OCI-LY1 (cell line): ENCODE results near the gene SFXN4.

Experiments used
- H2AFZ ChIP-seq: fragments of 200-600 bp; sonication (generic), shearing (Covaris generic); 2 replicates; pipeline ENCODE4 v1.6.0; 2014; ENCODE audit warnings: antibody characterized with exemption, mild to moderate bottlenecking, low read length
- H3F3A ChIP-seq: fragments of 200-600 bp; sonication (generic), shearing (Covaris generic); 2 replicates; pipeline ENCODE4 v1.6.0; 2014; ENCODE audit warnings: mild to moderate bottlenecking, antibody characterized with exemption, low read length, moderate library complexity; ENCODE audit not compliant: insufficient read depth
- H3K27ac ChIP-seq: fragments of 200-600 bp; sonication (generic); 2 replicates; pipeline ENCODE4 v1.5.1; 2014; ENCODE audit warnings: low read length, mixed run types, mild to moderate bottlenecking, low read depth; ENCODE audit not compliant: poor library complexity, severe bottlenecking
- H3K27me3 ChIP-seq: fragments of 200-600 bp; sonication (generic); 2 replicates; pipeline ENCODE4 v1.6.0; 2014; ENCODE audit warnings: antibody characterized with exemption, mild to moderate bottlenecking, low read length, moderate library complexity; ENCODE audit not compliant: insufficient read depth
- H3K36me3 ChIP-seq: fragments of 200-600 bp; sonication (generic); 2 replicates; pipeline ENCODE4 v1.6.1; 2014; ENCODE audit warnings: mild to moderate bottlenecking, antibody characterized with exemption, low read length, moderate library complexity, mixed read lengths; ENCODE audit not compliant: insufficient read depth
- H3K4me1 ChIP-seq: fragments of 200-600 bp; sonication (generic); 2 replicates; pipeline ENCODE4 v1.5.1; 2014; ENCODE audit warnings: mild to moderate bottlenecking, low read length, moderate library complexity; ENCODE audit not compliant: insufficient read depth, severe bottlenecking
- H3K4me2 ChIP-seq: fragments of 200-600 bp; sonication (generic), shearing (Covaris generic); 2 replicates; pipeline ENCODE4 v1.6.1; 2014; ENCODE audit warnings: low read length
- H3K4me3 ChIP-seq: fragments of 200-600 bp; sonication (generic); 2 replicates; pipeline ENCODE4 v1.5.1; 2014; ENCODE audit warnings: low read length, low read depth, mild to moderate bottlenecking, mixed read lengths; ENCODE audit not compliant: poor library complexity, severe bottlenecking
- H3K79me2 ChIP-seq: fragments of 200-600 bp; shearing (Covaris generic); 2 replicates; pipeline ENCODE4 v1.6.1; 2016; ENCODE audit warnings: mixed run types, low read length, mixed read lengths; ENCODE audit not compliant: insufficient read depth
- H3K9ac ChIP-seq: fragments of 200-600 bp; sonication (generic), shearing (Covaris generic); 2 replicates; pipeline ENCODE4 v1.6.1; 2014; ENCODE audit warnings: mild to moderate bottlenecking, low read length, mixed read lengths
- H3K9me2 ChIP-seq: fragments of 200-600 bp; sonication (generic), shearing (Covaris generic); 2 replicates; pipeline ENCODE4 v1.6.1; 2014; ENCODE audit warnings: low read depth, mild to moderate bottlenecking, low read length, mixed read lengths
- H3K9me3 ChIP-seq: fragments of 200-600 bp; shearing (Covaris generic); 2 replicates; pipeline ENCODE4 v1.6.1; 2014; ENCODE audit warnings: low read length, mixed read lengths
- H4K20me1 ChIP-seq: fragments of 200-600 bp; sonication (generic), shearing (Covaris generic); 2 replicates; pipeline ENCODE4 v1.6.0; 2016; ENCODE audit warnings: mild to moderate bottlenecking, low read length; ENCODE audit not compliant: insufficient read depth
- EZH2 ChIP-seq: fragments of 200-600 bp; sonication (generic), shearing (Covaris generic); IDR thresholded peaks from 2 replicates; pipeline ENCODE4 v1.8.0; 2017; ENCODE audit warnings: borderline replicate concordance, mixed run types, mild to moderate bottlenecking, antibody characterized with exemption, low read length, moderate library complexity, mixed read lengths
- TF ChIP-seq, protein P1 (sequence below): fragments of 200-600 bp; sonication (generic), shearing (Covaris generic); IDR thresholded peaks from 2 replicates; pipeline ENCODE4 v1.5.1; 2017; ENCODE audit warnings: mild to moderate bottlenecking, antibody characterized with exemption, low read length, moderate library complexity, mixed read lengths

Gene SFXN4

DNA sequence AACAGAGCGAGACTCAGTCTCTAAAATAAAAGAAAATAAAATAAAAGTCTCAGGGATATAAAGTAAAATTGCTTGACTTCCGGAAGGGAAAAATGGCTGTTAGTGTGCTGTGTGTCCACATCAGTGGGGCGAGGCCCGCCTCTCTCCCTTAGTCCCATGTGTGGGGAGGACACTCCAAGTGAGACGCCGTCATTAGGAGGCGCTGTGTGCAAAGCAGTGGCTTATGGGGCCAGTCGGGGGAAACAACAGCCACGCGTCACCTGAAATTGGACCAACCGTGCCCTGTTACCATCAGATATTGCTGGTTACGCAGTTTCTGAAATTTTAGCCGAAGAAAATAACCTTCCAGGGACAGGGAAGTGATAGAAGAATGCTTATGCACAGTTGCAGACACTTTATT is 15.8 kb downstream of the SFXN4 start:
- H2AFZ ChIP-seq: no peak overlapping the region
- no peak overlapping the region for H3K27ac ChIP-seq
- no peak overlapping the region for H3K4me3 ChIP-seq
- no peak overlapping the region for H3K9ac ChIP-seq
- H4K20me1 ChIP-seq: no peaks in the 10 kb centered on the region
- H3K9me3 ChIP-seq: no peaks in the 10 kb centered on the region
- no peak overlapping the region for H3K4me2 ChIP-seq
- peaks cover 67% of the 10 kb centered on the region for H3K36me3 ChIP-seq
- H3K4me1 ChIP-seq: no peaks in the 10 kb centered on the region
- no peaks in the 10 kb centered on the region for H3K9me2 ChIP-seq
- H3K79me2 ChIP-seq: no peaks in the 10 kb centered on the region
- H3F3A ChIP-seq: no peaks in the 10 kb centered on the region
- no peaks in the 10 kb centered on the region for H3K27me3 ChIP-seq
- no peak for TF ChIP-seq EZH2
- TF ChIP-seq, protein P1, sequence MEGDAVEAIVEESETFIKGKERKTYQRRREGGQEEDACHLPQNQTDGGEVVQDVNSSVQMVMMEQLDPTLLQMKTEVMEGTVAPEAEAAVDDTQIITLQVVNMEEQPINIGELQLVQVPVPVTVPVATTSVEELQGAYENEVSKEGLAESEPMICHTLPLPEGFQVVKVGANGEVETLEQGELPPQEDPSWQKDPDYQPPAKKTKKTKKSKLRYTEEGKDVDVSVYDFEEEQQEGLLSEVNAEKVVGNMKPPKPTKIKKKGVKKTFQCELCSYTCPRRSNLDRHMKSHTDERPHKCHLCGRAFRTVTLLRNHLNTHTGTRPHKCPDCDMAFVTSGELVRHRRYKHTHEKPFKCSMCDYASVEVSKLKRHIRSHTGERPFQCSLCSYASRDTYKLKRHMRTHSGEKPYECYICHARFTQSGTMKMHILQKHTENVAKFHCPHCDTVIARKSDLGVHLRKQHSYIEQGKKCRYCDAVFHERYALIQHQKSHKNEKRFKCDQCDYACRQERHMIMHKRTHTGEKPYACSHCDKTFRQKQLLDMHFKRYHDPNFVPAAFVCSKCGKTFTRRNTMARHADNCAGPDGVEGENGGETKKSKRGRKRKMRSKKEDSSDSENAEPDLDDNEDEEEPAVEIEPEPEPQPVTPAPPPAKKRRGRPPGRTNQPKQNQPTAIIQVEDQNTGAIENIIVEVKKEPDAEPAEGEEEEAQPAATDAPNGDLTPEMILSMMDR: peak; percentile 50; the same call in 1 of the 2 replicates

DNA sequence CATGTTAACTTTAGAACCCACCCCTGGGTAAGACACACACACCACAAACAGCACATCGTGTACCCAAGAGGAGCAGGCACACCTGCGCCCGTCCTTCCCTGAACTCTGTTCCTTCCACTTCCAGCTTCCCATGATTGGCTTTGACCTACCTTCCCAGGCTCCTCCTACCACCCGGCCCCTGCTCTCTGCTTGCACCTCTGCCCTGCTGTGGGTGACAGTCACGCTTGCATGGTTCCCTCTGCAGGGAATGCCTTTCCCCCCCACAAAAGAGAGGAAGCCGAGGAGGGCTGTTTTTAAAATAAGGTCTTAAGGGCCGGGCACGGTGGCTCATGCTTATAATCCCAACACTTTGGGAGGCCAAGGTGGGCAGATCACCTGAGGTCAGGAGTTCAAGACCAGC is 16.4 kb downstream of the SFXN4 start:
- no peaks in the 10 kb centered on the region for H4K20me1 ChIP-seq
- TF ChIP-seq, protein P1: no peak
- H2AFZ ChIP-seq: no peak overlapping the region
- H3K4me3 ChIP-seq: no peak overlapping the region
- peaks cover 61% of the 10 kb centered on the region for H3K36me3 ChIP-seq
- no peaks in the 10 kb centered on the region for H3K9me3 ChIP-seq
- no peaks in the 10 kb centered on the region for H3F3A ChIP-seq
- H3K9ac ChIP-seq: no peak overlapping the region
- no peaks in the 10 kb centered on the region for H3K27me3 ChIP-seq
- H3K9me2 ChIP-seq: no peaks in the 10 kb centered on the region
- no peaks in the 10 kb centered on the region for H3K4me1 ChIP-seq
- H3K4me2 ChIP-seq: no peak overlapping the region
- no peak overlapping the region for H3K27ac ChIP-seq
- H3K79me2 ChIP-seq: no peaks in the 10 kb centered on the region

DNA sequence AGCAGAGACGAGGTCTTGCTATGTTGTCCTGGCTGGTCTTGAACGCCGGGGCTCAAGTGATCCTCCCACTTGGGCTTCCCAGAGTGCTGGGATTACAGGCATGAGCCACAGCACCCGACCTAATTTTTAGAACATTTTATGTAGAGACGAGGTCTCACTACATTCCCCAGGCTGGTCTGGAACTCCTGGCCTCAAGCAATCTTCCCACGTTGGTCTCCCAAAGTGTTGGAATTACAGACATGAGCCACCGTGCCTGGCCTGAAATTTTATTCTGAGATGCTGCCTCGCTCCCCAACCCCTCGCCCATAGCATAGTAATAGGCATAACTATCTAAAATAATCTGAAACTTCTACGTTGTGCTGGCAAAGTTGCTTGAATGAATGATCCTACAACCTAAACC is 21.9 kb downstream of the SFXN4 start:
- Histone ChIP-seq H4K20me1 (no peaks in the 10 kb centered on the region), H2AFZ (no peak overlapping the region), H3K9me2 (no peaks in the 10 kb centered on the region), H3K36me3 (peaks cover 53% of the 10 kb centered on the region), H3F3A (no peaks in the 10 kb centered on the region), H3K79me2 (no peaks in the 10 kb centered on the region), H3K9me3 (no peaks in the 10 kb centered on the region), H3K4me2 (no peak overlapping the region), H3K27ac (no peak overlapping the region), H3K9ac (no peak overlapping the region), H3K27me3 (no peaks in the 10 kb centered on the region), H3K4me1 (no peaks in the 10 kb centered on the region), H3K4me3 (no peak overlapping the region)
- TF ChIP-seq, protein P1: no peak
- no peak for TF ChIP-seq EZH2
